OCI-LY1 (cell line): ENCODE data around the gene RGS7.

Experiments used
- H2AFZ ChIP-seq: fragments of 200-600 bp; sonication (generic), shearing (Covaris generic); 2 replicates; pipeline ENCODE4 v1.6.0; 2014; ENCODE audit warnings: antibody characterized with exemption, mild to moderate bottlenecking, low read length
- H3F3A ChIP-seq: fragments of 200-600 bp; sonication (generic), shearing (Covaris generic); 2 replicates; pipeline ENCODE4 v1.6.0; 2014; ENCODE audit warnings: mild to moderate bottlenecking, antibody characterized with exemption, low read length, moderate library complexity; ENCODE audit not compliant: insufficient read depth
- H3K27ac ChIP-seq: fragments of 200-600 bp; sonication (generic); 2 replicates; pipeline ENCODE4 v1.5.1; 2014; ENCODE audit warnings: low read length, mixed run types, mild to moderate bottlenecking, low read depth; ENCODE audit not compliant: poor library complexity, severe bottlenecking
- H3K27me3 ChIP-seq: fragments of 200-600 bp; sonication (generic); 2 replicates; pipeline ENCODE4 v1.6.0; 2014; ENCODE audit warnings: antibody characterized with exemption, mild to moderate bottlenecking, low read length, moderate library complexity; ENCODE audit not compliant: insufficient read depth
- H3K36me3 ChIP-seq: fragments of 200-600 bp; sonication (generic); 2 replicates; pipeline ENCODE4 v1.6.1; 2014; ENCODE audit warnings: mild to moderate bottlenecking, antibody characterized with exemption, low read length, moderate library complexity, mixed read lengths; ENCODE audit not compliant: insufficient read depth
- H3K4me1 ChIP-seq: fragments of 200-600 bp; sonication (generic); 2 replicates; pipeline ENCODE4 v1.5.1; 2014; ENCODE audit warnings: mild to moderate bottlenecking, low read length, moderate library complexity; ENCODE audit not compliant: insufficient read depth, severe bottlenecking
- H3K4me2 ChIP-seq: fragments of 200-600 bp; sonication (generic), shearing (Covaris generic); 2 replicates; pipeline ENCODE4 v1.6.1; 2014; ENCODE audit warnings: low read length
- H3K4me3 ChIP-seq: fragments of 200-600 bp; sonication (generic); 2 replicates; pipeline ENCODE4 v1.5.1; 2014; ENCODE audit warnings: low read length, low read depth, mild to moderate bottlenecking, mixed read lengths; ENCODE audit not compliant: poor library complexity, severe bottlenecking
- H3K79me2 ChIP-seq: fragments of 200-600 bp; shearing (Covaris generic); 2 replicates; pipeline ENCODE4 v1.6.1; 2016; ENCODE audit warnings: mixed run types, low read length, mixed read lengths; ENCODE audit not compliant: insufficient read depth
- H3K9ac ChIP-seq: fragments of 200-600 bp; sonication (generic), shearing (Covaris generic); 2 replicates; pipeline ENCODE4 v1.6.1; 2014; ENCODE audit warnings: mild to moderate bottlenecking, low read length, mixed read lengths
- H3K9me2 ChIP-seq: fragments of 200-600 bp; sonication (generic), shearing (Covaris generic); 2 replicates; pipeline ENCODE4 v1.6.1; 2014; ENCODE audit warnings: low read depth, mild to moderate bottlenecking, low read length, mixed read lengths
- H3K9me3 ChIP-seq: fragments of 200-600 bp; shearing (Covaris generic); 2 replicates; pipeline ENCODE4 v1.6.1; 2014; ENCODE audit warnings: low read length, mixed read lengths
- H4K20me1 ChIP-seq: fragments of 200-600 bp; sonication (generic), shearing (Covaris generic); 2 replicates; pipeline ENCODE4 v1.6.0; 2016; ENCODE audit warnings: mild to moderate bottlenecking, low read length; ENCODE audit not compliant: insufficient read depth
- CTCF ChIP-seq: fragments of 200-600 bp; sonication (generic), shearing (Covaris generic); IDR thresholded peaks from 2 replicates; pipeline ENCODE4 v1.5.1; 2017; ENCODE audit warnings: mild to moderate bottlenecking, antibody characterized with exemption, low read length, moderate library complexity, mixed read lengths
- EZH2 ChIP-seq: fragments of 200-600 bp; sonication (generic), shearing (Covaris generic); IDR thresholded peaks from 2 replicates; pipeline ENCODE4 v1.8.0; 2017; ENCODE audit warnings: borderline replicate concordance, mixed run types, mild to moderate bottlenecking, antibody characterized with exemption, low read length, moderate library complexity, mixed read lengths

Gene RGS7

GRCh38 chr1:240869071-240869470 lies 487.9 kb downstream of the RGS7 start:
- Histone ChIP-seq H3K27ac (no peak overlapping the region), H3K9ac (no peak overlapping the region), H3F3A (no peaks in the 10 kb centered on the region), H3K27me3 (no peaks in the 10 kb centered on the region), H3K4me2 (no peak overlapping the region), H3K4me3 (no peak overlapping the region), H3K4me1 (no peaks in the 10 kb centered on the region), H2AFZ (no peak overlapping the region), H3K79me2 (no peaks in the 10 kb centered on the region), H3K9me3 (no peaks in the 10 kb centered on the region), H3K9me2 (no peaks in the 10 kb centered on the region), H4K20me1 (no peaks in the 10 kb centered on the region), H3K36me3 (no peaks in the 10 kb centered on the region)
- TF ChIP-seq EZH2 (no peak), CTCF (no peak)

- H3F3A ChIP-seq, result no peaks in the 10 kb centered on the region
These were observed 490.3 kb downstream of the RGS7 start for GRCh38 chr1:240866724-240867123.

GRCh38 chr1:240860023-240860422 lies 497.0 kb downstream of the RGS7 start:
- Histone ChIP-seq H2AFZ (no peak overlapping the region), H3K27ac (no peak overlapping the region), H3K9ac (no peak overlapping the region), H3K9me2 (no peaks in the 10 kb centered on the region), H3K27me3 (no peaks in the 10 kb centered on the region), H3K79me2 (no peaks in the 10 kb centered on the region), H3K4me2 (no peak overlapping the region), H3K4me1 (no peaks in the 10 kb centered on the region), H3F3A (no peaks in the 10 kb centered on the region), H4K20me1 (no peaks in the 10 kb centered on the region), H3K36me3 (no peaks in the 10 kb centered on the region), H3K4me3 (no peak overlapping the region), H3K9me3 (no peaks in the 10 kb centered on the region)
- TF ChIP-seq CTCF (no peak), EZH2 (no peak)

More at GRCh38 chr1:240866724-240867123, 490.3 kb downstream of the RGS7 start:
- Histone ChIP-seq H3K9me2 (no peaks in the 10 kb centered on the region), H2AFZ (no peak overlapping the region), H3K4me3 (no peak overlapping the region), H3K79me2 (no peaks in the 10 kb centered on the region), H4K20me1 (no peaks in the 10 kb centered on the region), H3K9me3 (no peaks in the 10 kb centered on the region), H3K4me2 (no peak overlapping the region), H3K27ac (no peak overlapping the region), H3K36me3 (no peaks in the 10 kb centered on the region), H3K9ac (no peak overlapping the region), H3K27me3 (no peaks in the 10 kb centered on the region), H3K4me1 (no peaks in the 10 kb centered on the region)
- TF ChIP-seq EZH2 (no peak), CTCF (no peak)
